Renal cortical epithelial cell (primary cell): ENCODE measurements around the gene FAN1. TPM values are rescaled to one million over a fixed set of nuclear protein-coding genes. Genes with fewer than 3 reads are reported as not detected.

Experiments used
- total RNA-seq: library from RNA; depleted of rRNA; stranded (reverse); fragments of >200 nt; gene quantifications from 2 replicates; pipeline ENCODE4 v1.2.3, GENCODE V29; 2014

FAN1 gene
- total RNA-seq, 1 donor from 2014 or later: 28.1 TPM

Other genes starting within 250 kb of the FAN1 start
- 30.0 and 96.4 TPM in 2 replicates for gene MTMR10, start 87.7 kb downstream of the FAN1 start, total RNA-seq
- not detected in 2 replicates for gene TRPM1, start 197.8 kb downstream of the FAN1 start, total RNA-seq